OCI-LY7 (cell line): ENCODE measurements around the gene RCAN3.

ENCODE experiments used
- CTCF ChIP-seq: fragments of 200-600 bp; sonication (generic); conservative IDR thresholded peaks from 2 replicates; pipeline ENCODE4 v1.5.1; 2014; ENCODE audit warnings: mild to moderate bottlenecking, antibody characterized with exemption, low read length, moderate library complexity, mixed read lengths
- EZH2phosphoT487 ChIP-seq: fragments of 200-600 bp; sonication (generic); IDR thresholded peaks from 2 replicates; pipeline ENCODE4 v1.6.1; 2018; ENCODE audit warnings: low read depth, borderline replicate concordance, mild to moderate bottlenecking, mixed run types, antibody characterized with exemption, low read length, moderate library complexity, mixed read lengths

- no peak for TF ChIP-seq CTCF
- no peak for TF ChIP-seq EZH2phosphoT487
These were observed 20.6 kb upstream of the RCAN3 start for GRCh38 chr1:24481843-24482610.
